Neural crest cell (in vitro differentiated cells): ENCODE results near the gene PRKCE. TPM values are rescaled to one million over a fixed set of nuclear protein-coding genes. Genes with fewer than 3 reads are reported as not detected.
A peak's percentile ranks its signal among the peaks of the same experiment; 100 is the strongest.

Experiments used
- DNase-seq: peaks from one replicate; pipeline ENCODE4 v3.0.0; 2021; ENCODE audit warnings: low read depth, mixed read lengths, low spot score
- H3K27ac Mint-ChIP-seq: one replicate; pipeline ENCODE4 v1.8.0; 2021; ENCODE audit warnings: mild to moderate bottlenecking, mixed read lengths; ENCODE audit not compliant: unreplicated experiment
- H3K27me3 Mint-ChIP-seq: 2 replicates; pipeline ENCODE4 v1.8.0; 2021; ENCODE audit warnings: low read depth, mild to moderate bottlenecking, mixed read lengths
- H3K36me3 Mint-ChIP-seq: 2 replicates; pipeline ENCODE4 v1.8.0; 2021; ENCODE audit warnings: low read depth, mild to moderate bottlenecking, mixed read lengths
- H3K4me1 Mint-ChIP-seq: 2 replicates; pipeline ENCODE4 v1.8.0; 2021; ENCODE audit warnings: mixed read lengths
- H3K4me3 Mint-ChIP-seq: one replicate; pipeline ENCODE4 v1.8.0; 2021; ENCODE audit warnings: mild to moderate bottlenecking, mixed read lengths
- H3K9me3 Mint-ChIP-seq: 2 replicates; pipeline ENCODE4 v1.8.0; 2021; ENCODE audit warnings: mixed read lengths
- CTCF ChIP-seq: fragments of 200-600 bp; sonication (generic); conservative IDR thresholded peaks from 2 replicates; pipeline ENCODE4 v1.5.0; 2021; ENCODE audit warnings: antibody characterized with exemption, mild to moderate bottlenecking
- total RNA-seq: library from RNA; stranded (reverse); gene quantifications from 2 replicates; pipeline ENCODE4 v1.2.1, GENCODE V29; 2021

The PRKCE gene
- total RNA-seq, 1 donor from 2014 or later: 15.6 TPM

- Mint-ChIP-seq H3K27ac (no peak overlapping the region), H3K4me1 (peaks cover 25% of the 10 kb centered on the region), H3K36me3 (peaks cover 2% of the 10 kb centered on the region)
These were observed 130.0 kb downstream of the PRKCE start for GRCh38 chr2:45781464-45781811.

GRCh38 chr2:45782436-45782835, 131.0 kb downstream of the PRKCE start:
- H3K27me3 Mint-ChIP-seq: no peaks in the 10 kb centered on the region
- DNase-seq: no peak
- H3K36me3 Mint-ChIP-seq: no peaks in the 10 kb centered on the region
- peak overlapping the region; percentile 23 for H3K4me3 Mint-ChIP-seq
- peak overlapping the region; percentile 95 for H3K27ac Mint-ChIP-seq
- TF ChIP-seq CTCF: no peak
- H3K4me1 Mint-ChIP-seq: peaks cover 23% of the 10 kb centered on the region
- H3K9me3 Mint-ChIP-seq: peaks cover 6% of the 10 kb centered on the region

More at GRCh38 chr2:45781464-45781811, 130.0 kb downstream of the PRKCE start:
- Mint-ChIP-seq H3K27me3 (no peaks in the 10 kb centered on the region), H3K9me3 (peaks cover 6% of the 10 kb centered on the region), H3K4me3 (no peak overlapping the region)
- no peak for DNase-seq
- no peak for TF ChIP-seq CTCF

GRCh38 chr2:45782986-45783385, 131.5 kb downstream of the PRKCE start:
- no peak for TF ChIP-seq CTCF
- Mint-ChIP-seq H3K4me1 (peaks cover 23% of the 10 kb centered on the region), H3K27ac (peak overlapping the region; percentile 31), H3K36me3 (no peaks in the 10 kb centered on the region), H3K27me3 (no peaks in the 10 kb centered on the region), H3K9me3 (peaks cover 6% of the 10 kb centered on the region), H3K4me3 (no peak overlapping the region)
- DNase-seq: peak; percentile 7

- H3K27ac Mint-ChIP-seq: no peak overlapping the region
- H3K9me3 Mint-ChIP-seq: peaks cover 2% of the 10 kb centered on the region
- DNase-seq: no peak
- no peaks in the 10 kb centered on the region for H3K27me3 Mint-ChIP-seq
- H3K4me1 Mint-ChIP-seq: peaks cover 47% of the 10 kb centered on the region
- TF ChIP-seq CTCF: no peak
- no peak overlapping the region for H3K4me3 Mint-ChIP-seq
- H3K36me3 Mint-ChIP-seq: no peaks in the 10 kb centered on the region
These were observed 134.8 kb downstream of the PRKCE start for GRCh38 chr2:45786030-45786835.

GRCh38 chr2:45786836-45787357, 135.4 kb downstream of the PRKCE start:
- Mint-ChIP-seq H3K4me3 (no peak overlapping the region), H3K9me3 (peaks cover 2% of the 10 kb centered on the region), H3K36me3 (no peaks in the 10 kb centered on the region), H3K27ac (no peak overlapping the region), H3K4me1 (peaks cover 53% of the 10 kb centered on the region), H3K27me3 (no peaks in the 10 kb centered on the region)
- DNase-seq: no peak
- no peak for TF ChIP-seq CTCF
